SH-SY5Y (cell line): ENCODE results near the gene CIB2.
A peak's percentile ranks its signal among the peaks of the same experiment; 100 is the strongest.

ENCODE experiments used
- GATA2 ChIP-seq: IDR thresholded peaks from 2 replicates; pipeline ENCODE4 v1.6.1; 2011; ENCODE audit warnings: mild to moderate bottlenecking, low read depth, low read length
- GATA3 ChIP-seq: IDR thresholded peaks from 2 replicates; pipeline ENCODE4 v1.6.1; 2011; ENCODE audit warnings: low read depth, mild to moderate bottlenecking, low read length, moderate library complexity

Gene CIB2

GRCh38 chr15:78076231-78077052 is 54.8 kb downstream of the CIB2 start:
- TF ChIP-seq GATA2 (no peak), GATA3 (no peak)

GRCh38 chr15:78075490-78076230 is 55.6 kb downstream of the CIB2 start:
- no peak for TF ChIP-seq GATA3
- TF ChIP-seq GATA2: no peak

- TF ChIP-seq GATA2: no peak
- TF ChIP-seq GATA3: no peak
Measured at GRCh38 chr15:78073046-78073787, 58.0 kb downstream of the CIB2 start.

GRCh38 chr15:78072080-78072892 is 59.0 kb downstream of the CIB2 start:
- TF ChIP-seq GATA3: no peak
- no peak for TF ChIP-seq GATA2

GRCh38 chr15:78071383-78071782 is 59.9 kb downstream of the CIB2 start:
- TF ChIP-seq GATA3: no peak
- no peak for TF ChIP-seq GATA2

- TF ChIP-seq GATA3 (no peak), GATA2 (no peak)
Measured at GRCh38 chr15:78070049-78070700, 61.1 kb downstream of the CIB2 start.

- TF ChIP-seq GATA2 (0 out of 2 replicates have a peak, but pooled peaks have one; percentile 2), GATA3 (no peak)
Measured at GRCh38 chr15:78069462-78070029, 61.7 kb downstream of the CIB2 start.

GRCh38 chr15:78069052-78069414 is 62.2 kb downstream of the CIB2 start:
- TF ChIP-seq GATA2 (0 out of 2 replicates have a peak, but pooled peaks have one; percentile 8), GATA3 (no peak)

GRCh38 chr15:78067328-78068228 is 63.7 kb downstream of the CIB2 start:
- peak; percentile 91 for TF ChIP-seq GATA3
- TF ChIP-seq GATA2: peak; percentile 98

- TF ChIP-seq GATA3 (no peak), GATA2 (no peak)
Measured at GRCh38 chr15:78065973-78066946, 65.0 kb downstream of the CIB2 start.
